Right lobe of liver (tissue), 4 donors: ENCODE measurements around the gene VPS36.

ENCODE experiments used
- POLR2A ChIP-seq: fragments of 450-650 bp; IDR thresholded peaks from one replicate; pipeline ENCODE4 v1.6.1; 2017; ENCODE audit warnings: antibody characterized with exemption, mild to moderate bottlenecking
- TF ChIP-seq, protein P1 (sequence below), 4 donors: fragments of 200-600 bp in 3 of 4; fragments of 450-650 bp in 1 of 4; IDR thresholded peaks; one replicate each; pipeline versions ENCODE4 v1.5.1 to v1.8.0; 2016 to 2022; ENCODE audit warnings: antibody characterized with exemption in 4 of 4, mild to moderate bottlenecking in 2 of 4
- donor health status: DM: no; HTN: no; CAD: no.
- donor health status: DM: no; HTN: no; CAD: no.
- donor health status: DM: no; HTN: yes; CAD: no.

DNA sequence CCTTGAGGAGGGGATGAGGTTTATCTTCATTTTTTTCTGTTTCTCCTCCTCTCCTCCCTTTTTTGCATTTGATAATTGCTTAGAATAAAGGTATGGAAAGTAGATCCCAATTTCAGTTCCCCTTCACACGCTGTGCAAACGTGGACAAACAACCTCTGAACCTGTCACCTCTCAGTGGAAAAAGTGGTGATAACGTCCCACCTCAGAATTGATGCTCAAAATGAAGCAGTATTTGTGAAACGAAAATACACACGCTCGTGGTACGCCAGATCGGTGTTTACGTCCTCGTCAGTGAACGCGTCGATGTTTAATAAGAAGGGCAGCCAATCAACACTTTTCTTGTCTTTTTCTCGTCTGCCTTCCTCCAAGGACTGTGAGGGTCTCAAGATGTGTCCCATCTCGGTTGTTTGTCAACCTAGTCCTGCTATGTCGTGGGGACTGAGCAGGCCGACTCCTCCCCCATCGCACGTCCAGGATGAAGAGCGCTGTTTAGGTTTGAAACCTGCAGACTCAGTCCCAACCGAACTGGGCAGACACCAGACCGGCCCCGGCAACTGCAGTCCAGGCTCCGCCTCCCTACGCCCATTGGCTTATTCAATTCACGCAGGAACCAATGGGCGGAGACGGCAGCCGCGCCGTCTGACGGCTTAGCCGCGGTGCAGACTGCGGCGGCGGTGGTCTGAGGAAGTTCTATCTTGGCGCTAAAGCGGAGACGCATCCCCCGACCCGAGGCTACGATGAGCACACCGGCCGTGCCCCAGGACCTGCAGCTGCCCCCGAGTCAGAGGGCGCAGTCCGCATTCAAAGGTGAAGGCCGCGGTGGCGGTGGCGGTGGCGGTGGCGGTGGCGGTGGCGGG is 4.6 kb upstream of the VPS36 start, which contains the start of gene CKAP2:
- TF ChIP-seq, protein P1, sequence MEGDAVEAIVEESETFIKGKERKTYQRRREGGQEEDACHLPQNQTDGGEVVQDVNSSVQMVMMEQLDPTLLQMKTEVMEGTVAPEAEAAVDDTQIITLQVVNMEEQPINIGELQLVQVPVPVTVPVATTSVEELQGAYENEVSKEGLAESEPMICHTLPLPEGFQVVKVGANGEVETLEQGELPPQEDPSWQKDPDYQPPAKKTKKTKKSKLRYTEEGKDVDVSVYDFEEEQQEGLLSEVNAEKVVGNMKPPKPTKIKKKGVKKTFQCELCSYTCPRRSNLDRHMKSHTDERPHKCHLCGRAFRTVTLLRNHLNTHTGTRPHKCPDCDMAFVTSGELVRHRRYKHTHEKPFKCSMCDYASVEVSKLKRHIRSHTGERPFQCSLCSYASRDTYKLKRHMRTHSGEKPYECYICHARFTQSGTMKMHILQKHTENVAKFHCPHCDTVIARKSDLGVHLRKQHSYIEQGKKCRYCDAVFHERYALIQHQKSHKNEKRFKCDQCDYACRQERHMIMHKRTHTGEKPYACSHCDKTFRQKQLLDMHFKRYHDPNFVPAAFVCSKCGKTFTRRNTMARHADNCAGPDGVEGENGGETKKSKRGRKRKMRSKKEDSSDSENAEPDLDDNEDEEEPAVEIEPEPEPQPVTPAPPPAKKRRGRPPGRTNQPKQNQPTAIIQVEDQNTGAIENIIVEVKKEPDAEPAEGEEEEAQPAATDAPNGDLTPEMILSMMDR (IDR thresholded peaks at IDR 0.05): no peak
- TF ChIP-seq POLR2A: peak; percentile 77
